Endodermal cell (in vitro differentiated cells): Measurements from ENCODE around the gene TTLL5. TPM values are rescaled to one million over a fixed set of nuclear protein-coding genes. Genes with fewer than 3 reads are reported as not detected.

Experiments
- DNase-seq: peaks from one replicate; pipeline ENCODE4 v3.0.0-alpha.2; 2017
- H3K27ac ChIP-seq: 2 replicates; pipeline ENCODE4 v1.5.1; 2013; ENCODE audit warnings: mild to moderate bottlenecking, low read depth, low read length, moderate library complexity
- H3K27me3 ChIP-seq: 2 replicates; pipeline ENCODE4 v1.6.1; 2013; ENCODE audit warnings: mild to moderate bottlenecking, low read length, moderate library complexity; ENCODE audit not compliant: insufficient read depth, control insufficient read depth, poor library complexity, severe bottlenecking
- H3K36me3 ChIP-seq: 2 replicates; pipeline ENCODE4 v1.7.0; 2013; ENCODE audit warnings: mild to moderate bottlenecking, low read length, moderate library complexity; ENCODE audit not compliant: control insufficient read depth, insufficient read depth
- H3K4me1 ChIP-seq: one replicate; pipeline ENCODE4 v1.7.0; 2013; ENCODE audit warnings: low read length; ENCODE audit not compliant: control insufficient read depth, insufficient read depth
- H3K4me3 ChIP-seq: 2 replicates; pipeline ENCODE4 v1.5.1; 2013; ENCODE audit warnings: mild to moderate bottlenecking, low read length, moderate library complexity
- H3K9ac ChIP-seq: 2 replicates; pipeline ENCODE4 v1.6.1; 2013; ENCODE audit warnings: mild to moderate bottlenecking, low read length, moderate library complexity; ENCODE audit not compliant: poor library complexity, severe bottlenecking; ENCODE audit errors: extremely low read depth
- H3K9me3 ChIP-seq: 2 replicates; pipeline ENCODE4 v1.6.1; 2013; ENCODE audit warnings: mild to moderate bottlenecking, low read length, moderate library complexity; ENCODE audit not compliant: control insufficient read depth
- H3K27ac Mint-ChIP-seq: 2 replicates; pipeline ENCODE4 v1.8.0; 2020; ENCODE audit warnings: mixed read lengths
- H3K27me3 Mint-ChIP-seq: 2 replicates; pipeline ENCODE4 v1.8.0; 2021; ENCODE audit warnings: mild to moderate bottlenecking, mixed read lengths; ENCODE audit not compliant: insufficient read depth
- H3K36me3 Mint-ChIP-seq: 2 replicates; pipeline ENCODE4 v1.8.0; 2020; ENCODE audit warnings: low read depth, mixed read lengths
- H3K4me1 Mint-ChIP-seq: 2 replicates; pipeline ENCODE4 v1.8.0; 2020; ENCODE audit warnings: mixed read lengths
- H3K4me3 Mint-ChIP-seq: 2 replicates; pipeline ENCODE4 v1.8.0; 2020; ENCODE audit warnings: mild to moderate bottlenecking, moderate library complexity, mixed read lengths
- H3K9me3 Mint-ChIP-seq: 2 replicates; pipeline ENCODE4 v1.8.0; 2020; ENCODE audit warnings: mild to moderate bottlenecking, mixed read lengths
- WGBS, 2 experiments: methylation state at CpG; one replicate each; pipeline versions ENCODE4 v1.1.5 to v1.1.7; 2013; ENCODE audit warnings: missing lambda C conversion rate in 2 of 2, mixed read lengths in 1 of 2; ENCODE audit not compliant: insufficient coverage in 1 of 2, insufficient read length in 1 of 2; 5-methylcytosine and 5-hydroxymethylcytosine counted together
- total RNA-seq, 2 donors: library from RNA; stranded (reverse); fragmentation: NEBNext Ultra II Directional in 1 of 2; extraction: Animal tissue kit (Norgen Biotek cat#: 25700) in 1 of 2; gene quantifications; 2 replicates in 1 of 2; 3 replicates in 1 of 2; pipeline ENCODE4 v1.2.1, GENCODE V29; 2021
- TF ChIP-seq, protein P1 (sequence below): fragments of 200-600 bp; sonication (generic); conservative IDR thresholded peaks from 2 replicates; pipeline ENCODE4 v1.5.0; 2021; ENCODE audit warnings: antibody characterized with exemption, mild to moderate bottlenecking

Gene TTLL5
- total RNA-seq, 2 donors from 2014 or later: 50.5 to 54.2 TPM

GRCh38 chr14:75627406-75627805 is 33.6 kb upstream of the TTLL5 start:
- Histone ChIP-seq H3K4me3 (no peak overlapping the region), H3K9ac (no peak overlapping the region), H3K36me3 (peaks cover 16% of the 10 kb centered on the region), H3K4me1 (peaks cover 2% of the 10 kb centered on the region), H3K27ac (no peak overlapping the region), H3K27me3 (no peaks in the 10 kb centered on the region), H3K9me3 (no peaks in the 10 kb centered on the region)
- Mint-ChIP-seq H3K27ac (no peak overlapping the region), H3K9me3 (no peaks in the 10 kb centered on the region), H3K4me3 (no peak overlapping the region), H3K36me3 (peaks cover 7% of the 10 kb centered on the region), H3K27me3 (no peaks in the 10 kb centered on the region), H3K4me1 (peaks cover 27% of the 10 kb centered on the region)
- 90 to 95% methylated on average over 4 of the region's 4 CpGs for WGBS, 2 experiments
- DNase-seq: no peak
- TF ChIP-seq, protein P1, sequence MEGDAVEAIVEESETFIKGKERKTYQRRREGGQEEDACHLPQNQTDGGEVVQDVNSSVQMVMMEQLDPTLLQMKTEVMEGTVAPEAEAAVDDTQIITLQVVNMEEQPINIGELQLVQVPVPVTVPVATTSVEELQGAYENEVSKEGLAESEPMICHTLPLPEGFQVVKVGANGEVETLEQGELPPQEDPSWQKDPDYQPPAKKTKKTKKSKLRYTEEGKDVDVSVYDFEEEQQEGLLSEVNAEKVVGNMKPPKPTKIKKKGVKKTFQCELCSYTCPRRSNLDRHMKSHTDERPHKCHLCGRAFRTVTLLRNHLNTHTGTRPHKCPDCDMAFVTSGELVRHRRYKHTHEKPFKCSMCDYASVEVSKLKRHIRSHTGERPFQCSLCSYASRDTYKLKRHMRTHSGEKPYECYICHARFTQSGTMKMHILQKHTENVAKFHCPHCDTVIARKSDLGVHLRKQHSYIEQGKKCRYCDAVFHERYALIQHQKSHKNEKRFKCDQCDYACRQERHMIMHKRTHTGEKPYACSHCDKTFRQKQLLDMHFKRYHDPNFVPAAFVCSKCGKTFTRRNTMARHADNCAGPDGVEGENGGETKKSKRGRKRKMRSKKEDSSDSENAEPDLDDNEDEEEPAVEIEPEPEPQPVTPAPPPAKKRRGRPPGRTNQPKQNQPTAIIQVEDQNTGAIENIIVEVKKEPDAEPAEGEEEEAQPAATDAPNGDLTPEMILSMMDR: no peak

- no peak for DNase-seq
- Mint-ChIP-seq H3K27me3 (no peaks in the 10 kb centered on the region), H3K27ac (no peak overlapping the region), H3K4me3 (no peak overlapping the region), H3K36me3 (peaks cover 7% of the 10 kb centered on the region), H3K9me3 (no peaks in the 10 kb centered on the region), H3K4me1 (peaks cover 22% of the 10 kb centered on the region)
- Histone ChIP-seq H3K4me3 (no peak overlapping the region), H3K27me3 (no peaks in the 10 kb centered on the region), H3K9ac (no peak overlapping the region), H3K27ac (no peak overlapping the region), H3K9me3 (no peaks in the 10 kb centered on the region), H3K4me1 (peaks cover 2% of the 10 kb centered on the region), H3K36me3 (peaks cover 16% of the 10 kb centered on the region)
- 90 to 95% methylated on average over 2 to 3 of the region's 3 CpGs for WGBS, 2 experiments
- TF ChIP-seq, protein P1: no peak
These were observed 32.2 kb upstream of the TTLL5 start for GRCh38 chr14:75628816-75629215.

- H3K27me3 ChIP-seq: no peaks in the 10 kb centered on the region
- TF ChIP-seq, protein P1: no peak
These were observed 30.2 kb upstream of the TTLL5 start for GRCh38 chr14:75630695-75631452.

More at GRCh38 chr14:75630695-75631452, 30.2 kb upstream of the TTLL5 start:
- Histone ChIP-seq H3K9ac (no peak overlapping the region), H3K9me3 (no peaks in the 10 kb centered on the region), H3K4me3 (no peak overlapping the region), H3K4me1 (peaks cover 2% of the 10 kb centered on the region), H3K36me3 (peaks cover 11% of the 10 kb centered on the region), H3K27ac (no peak overlapping the region)
- Mint-ChIP-seq H3K9me3 (no peaks in the 10 kb centered on the region), H3K27me3 (no peaks in the 10 kb centered on the region), H3K27ac (peak overlapping the region; percentile 92), H3K4me1 (peaks cover 22% of the 10 kb centered on the region), H3K4me3 (peak overlapping the region; percentile 21), H3K36me3 (peaks cover 14% of the 10 kb centered on the region)
- WGBS, 2 experiments: 75 to 82% methylated on average over 6 of the region's 6 CpGs
- peak; percentile 87 for DNase-seq
